ENCODE results near the gene SYNE4.
A peak's percentile ranks its signal among the peaks of the same experiment; 100 is the strongest.
"Not testable (repeated sequence)": the region's sequence is repeated elsewhere in the genome, so short reads cannot be mapped to it uniquely, and the experiment has no call there.

Gene SYNE4

GRCh38 chr19:35986111-35986510 lies 22.5 kb downstream of the SYNE4 start:
- Mint-ChIP-seq H3K27ac (no peak overlapping the region), H3K4me3 (no peak overlapping the region), H3K4me1 (peaks cover 9% of the 10 kb centered on the region), H3K9me3 (no peaks in the 10 kb centered on the region), H3K27me3 (peaks cover 60% of the 10 kb centered on the region)
- no peak for DNase-seq
- no peak for ATAC-seq

GRCh38 chr19:35983177-35983576 lies 25.4 kb downstream of the SYNE4 start:
- DNase-seq = no peak
- peaks cover 71% of the 10 kb centered on the region for H3K27me3 Mint-ChIP-seq
- H3K4me3 Mint-ChIP-seq = no peak overlapping the region
- no peak overlapping the region for H3K27ac Mint-ChIP-seq
- peaks cover 9% of the 10 kb centered on the region for H3K4me1 Mint-ChIP-seq
- no peaks in the 10 kb centered on the region for H3K9me3 Mint-ChIP-seq
- ATAC-seq = no peak

DNA sequence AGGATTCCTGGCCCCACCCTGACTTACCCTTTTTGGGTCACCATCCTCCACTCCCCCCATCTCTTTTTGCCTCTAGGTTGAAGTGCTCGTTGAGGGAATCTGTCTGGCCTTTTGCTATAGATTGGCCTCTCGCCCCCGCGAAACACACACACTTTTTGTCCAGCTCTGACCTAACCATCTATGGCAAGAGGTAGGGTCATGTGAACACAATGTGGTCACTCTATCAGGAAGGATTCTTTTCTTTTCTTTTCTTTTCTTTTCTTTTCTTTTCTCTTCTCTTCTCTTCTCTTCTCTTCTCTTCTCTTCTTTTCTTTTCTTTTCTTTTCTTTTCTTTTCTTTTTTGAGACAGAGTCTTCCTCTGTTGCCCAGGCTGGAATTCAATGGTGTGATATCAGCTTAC lies 27.6 kb downstream of the SYNE4 start:
- ATAC-seq, H3K9me3 Mint-ChIP-seq, H3K27ac Mint-ChIP-seq, DNase-seq, H3K4me3 Mint-ChIP-seq, H3K4me1 Mint-ChIP-seq: not testable (repeated sequence)
- peaks cover 62% of the 10 kb centered on the region for H3K27me3 Mint-ChIP-seq

DNA sequence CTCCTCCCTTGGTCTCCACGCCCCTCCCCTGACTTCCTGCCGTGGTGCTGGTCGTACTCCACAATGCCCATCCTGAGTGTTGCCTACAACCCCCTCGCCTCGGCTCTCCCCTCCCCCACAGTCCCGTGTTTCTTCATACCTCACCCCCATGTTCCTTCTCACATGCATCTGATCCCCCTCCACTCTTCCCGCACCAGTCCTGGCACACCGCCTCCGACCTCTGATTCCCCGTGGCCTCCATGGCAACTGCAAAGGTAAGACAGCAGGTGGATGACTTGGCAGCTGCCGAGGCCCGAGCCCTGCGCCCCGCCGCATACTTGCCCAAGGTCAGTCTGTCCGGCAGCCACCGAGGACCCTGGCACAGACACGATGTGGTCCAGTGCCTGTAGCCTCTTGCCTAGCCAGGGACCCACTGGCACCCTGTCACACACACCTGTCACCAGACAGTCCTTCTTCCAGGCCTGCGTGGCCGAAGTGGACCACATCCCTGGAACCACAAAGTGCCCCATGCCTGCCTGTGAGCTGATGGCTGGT lies 29.7 kb downstream of the SYNE4 start:
- DNase-seq (no peak), ATAC-seq (no peak)
- H3K27ac Mint-ChIP-seq = no peak overlapping the region
- H3K9me3 Mint-ChIP-seq = no peaks in the 10 kb centered on the region
- peaks cover 49% of the 10 kb centered on the region for H3K27me3 Mint-ChIP-seq
- peaks cover 5% of the 10 kb centered on the region for H3K4me1 Mint-ChIP-seq
- H3K4me3 Mint-ChIP-seq = no peak overlapping the region

DNA sequence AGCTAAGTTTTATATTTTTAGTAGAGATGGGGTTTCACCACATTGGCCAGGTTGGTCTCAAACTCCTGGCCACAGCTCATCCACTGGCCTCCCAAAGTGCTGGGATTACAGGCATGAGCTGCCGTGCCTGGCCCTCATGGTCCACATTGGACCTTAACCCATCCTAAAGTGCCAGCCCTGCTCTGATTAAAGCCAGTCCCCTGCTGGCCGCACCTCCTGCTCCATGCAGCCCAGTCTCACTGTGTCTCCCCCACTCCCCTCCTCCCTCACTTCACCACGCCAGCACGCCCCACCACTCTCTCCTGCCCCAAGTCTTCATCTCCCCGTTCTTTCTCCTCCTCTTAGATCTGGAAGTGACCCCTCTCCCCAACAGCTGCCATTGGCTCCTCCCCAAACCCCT lies 30.3 kb downstream of the SYNE4 start:
- no peaks in the 10 kb centered on the region for H3K9me3 Mint-ChIP-seq
- peaks cover 5% of the 10 kb centered on the region for H3K4me1 Mint-ChIP-seq
- ATAC-seq (no peak), DNase-seq (no peak)
- no peak overlapping the region for H3K27ac Mint-ChIP-seq
- peaks cover 43% of the 10 kb centered on the region for H3K27me3 Mint-ChIP-seq
- H3K4me3 Mint-ChIP-seq = no peak overlapping the region

GRCh38 chr19:35977446-35978222 lies 31.0 kb downstream of the SYNE4 start:
- Mint-ChIP-seq H3K27me3 (peaks cover 41% of the 10 kb centered on the region), H3K9me3 (no peaks in the 10 kb centered on the region), H3K4me3 (no peak overlapping the region), H3K27ac (no peak overlapping the region), H3K4me1 (peaks cover 5% of the 10 kb centered on the region)
- peak; percentile 43 to 53 for DNase-seq
- peak; percentile 89 for ATAC-seq

DNA sequence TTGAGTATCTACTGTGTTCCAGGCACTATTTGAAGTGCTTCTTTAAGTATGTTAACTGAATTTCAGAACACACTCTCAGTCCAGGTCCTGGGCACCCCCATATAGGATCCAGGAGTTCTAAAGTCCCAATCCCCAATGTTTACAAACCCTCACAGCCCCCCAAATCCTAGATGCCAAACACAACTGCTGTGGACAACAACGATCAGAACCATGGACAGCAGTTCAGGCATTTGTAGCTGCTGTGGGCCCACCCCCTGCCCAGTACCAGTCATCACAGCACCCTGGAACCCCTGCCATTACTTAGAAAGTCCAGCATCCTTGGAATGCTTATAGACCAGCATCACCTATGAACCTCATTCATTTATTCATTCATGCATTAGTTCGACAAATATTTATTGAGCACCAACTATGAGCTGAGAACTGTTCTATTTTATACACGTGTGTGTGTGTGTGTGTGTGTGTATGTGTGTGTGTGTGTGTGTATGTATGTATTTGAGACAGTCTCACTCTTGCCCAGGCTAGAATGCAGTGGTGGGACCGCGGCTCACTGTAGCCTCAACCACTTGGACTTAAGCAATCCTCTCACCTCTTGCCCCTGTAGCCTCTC lies 32.9 kb downstream of the SYNE4 start:
- H3K27ac Mint-ChIP-seq = no peak overlapping the region
- peaks cover 5% of the 10 kb centered on the region for H3K4me1 Mint-ChIP-seq
- ATAC-seq (no peak), DNase-seq (no peak)
- H3K4me3 Mint-ChIP-seq = no peak overlapping the region
- H3K9me3 Mint-ChIP-seq = no peaks in the 10 kb centered on the region
- H3K27me3 Mint-ChIP-seq = peaks cover 33% of the 10 kb centered on the region

- H3K4me1 Mint-ChIP-seq = peaks cover 12% of the 10 kb centered on the region
- DNase-seq (no peak), ATAC-seq (no peak)
- H3K27ac Mint-ChIP-seq = no peak overlapping the region
- no peaks in the 10 kb centered on the region for H3K9me3 Mint-ChIP-seq
- peaks cover 23% of the 10 kb centered on the region for H3K27me3 Mint-ChIP-seq
- H3K4me3 Mint-ChIP-seq = no peak overlapping the region
Measured at GRCh38 chr19:35973487-35973886, 35.1 kb downstream of the SYNE4 start.

DNA sequence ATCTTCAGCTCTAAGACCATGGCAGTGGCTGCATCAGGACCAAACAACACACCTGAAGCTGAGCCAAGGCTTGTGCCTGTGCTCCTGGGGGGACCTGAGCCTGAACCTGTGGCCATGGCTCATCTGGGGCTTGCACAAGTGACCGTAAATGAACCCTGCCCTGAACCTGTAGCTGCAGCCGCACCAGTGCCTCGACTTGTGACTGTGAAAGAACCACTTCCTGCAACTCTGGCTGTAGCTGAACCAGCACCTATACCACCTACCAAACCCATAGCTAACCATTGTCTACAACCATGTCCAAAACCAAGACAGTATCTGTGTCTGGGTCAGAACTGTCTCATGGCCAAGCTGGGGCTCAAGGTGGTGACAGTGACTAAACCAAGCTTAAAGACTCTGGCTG lies 41.8 kb downstream of the SYNE4 start:
- Mint-ChIP-seq H3K27ac (no peak overlapping the region), H3K27me3 (peaks cover 7% of the 10 kb centered on the region), H3K9me3 (no peaks in the 10 kb centered on the region), H3K4me3 (no peak overlapping the region), H3K4me1 (peaks cover 7% of the 10 kb centered on the region)
- DNase-seq (no peak), ATAC-seq (no peak)

DNA sequence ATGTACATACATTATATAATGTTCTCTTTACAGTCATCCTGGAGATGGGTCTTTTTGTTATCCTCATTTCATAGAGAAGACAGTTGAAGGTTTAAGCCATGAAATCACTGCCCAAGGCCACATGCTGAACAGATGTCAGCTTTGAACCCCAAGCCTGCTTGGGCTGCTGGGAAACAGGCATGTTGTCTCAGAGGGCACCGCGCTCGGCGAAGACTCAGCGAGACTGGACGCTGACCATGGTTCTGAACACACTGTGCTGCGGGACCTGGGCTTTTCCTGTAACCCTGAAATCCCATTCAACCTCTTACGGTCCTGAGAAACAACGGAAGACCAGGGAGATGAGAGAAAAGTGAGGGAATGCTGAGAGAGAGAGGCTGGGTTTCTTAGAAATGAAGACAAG lies 45.1 kb downstream of the SYNE4 start:
- Mint-ChIP-seq H3K9me3 (no peaks in the 10 kb centered on the region), H3K27me3 (peaks cover 20% of the 10 kb centered on the region), H3K4me1 (peaks cover 24% of the 10 kb centered on the region), H3K4me3 (no peak overlapping the region), H3K27ac (no peak overlapping the region)
- DNase-seq (no peak), ATAC-seq (no peak)

DNA sequence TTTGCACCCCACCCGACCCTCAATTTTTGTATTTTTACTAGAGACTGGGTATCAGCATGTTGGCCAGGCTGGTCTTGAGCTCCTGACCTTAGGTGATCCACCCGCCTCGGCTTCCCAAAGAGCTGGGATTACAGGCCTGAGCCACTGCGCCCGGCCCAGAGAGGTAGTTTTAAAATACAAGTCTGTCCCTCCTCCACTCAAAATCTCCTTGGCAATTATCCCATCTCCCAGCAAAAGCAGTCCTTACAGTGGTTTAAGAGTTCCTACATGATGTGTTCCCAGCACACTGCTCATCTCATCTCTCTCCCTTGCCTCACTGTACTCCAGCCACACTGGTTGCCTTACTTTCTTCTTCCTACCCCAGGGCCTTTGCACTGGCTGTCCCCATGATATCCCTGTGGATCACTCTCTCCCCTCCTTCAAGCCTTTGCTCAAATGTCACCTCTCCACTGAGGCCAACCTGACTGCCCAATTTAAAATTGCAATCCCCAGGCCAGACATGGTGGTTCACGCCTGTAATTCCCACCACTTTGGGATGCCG lies 48.1 kb downstream of the SYNE4 start:
- no peak overlapping the region for H3K27ac Mint-ChIP-seq
- ATAC-seq (no peak), DNase-seq (no peak)
- H3K27me3 Mint-ChIP-seq = peaks cover 14% of the 10 kb centered on the region
- peaks cover 38% of the 10 kb centered on the region for H3K4me1 Mint-ChIP-seq
- peak overlapping the region; percentile 20 to 45 for H3K4me3 Mint-ChIP-seq
- H3K9me3 Mint-ChIP-seq = peaks cover 0 to 5% of the 10 kb centered on the region in 2 donors

DNA sequence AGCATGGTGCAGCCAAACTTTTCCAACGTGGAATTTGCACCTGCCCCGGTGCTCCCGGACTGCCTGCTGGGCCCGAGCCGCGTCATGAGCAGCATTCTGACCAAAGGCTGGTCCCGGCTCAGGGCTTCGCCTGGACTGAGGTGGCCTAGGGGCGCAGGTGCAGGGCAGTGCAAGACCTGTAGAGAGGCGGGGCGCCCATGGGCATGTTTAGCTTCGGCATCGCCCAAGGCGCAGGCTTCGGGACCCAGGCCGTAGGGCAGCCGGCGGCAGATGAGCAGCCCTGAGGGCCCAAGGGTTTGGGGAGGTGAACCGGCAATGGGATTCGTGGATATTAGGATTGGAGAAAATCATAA lies 48.7 kb downstream of the SYNE4 start:
- peak overlapping the region; percentile 61 to 67 for H3K4me3 Mint-ChIP-seq
- H3K9me3 Mint-ChIP-seq = peaks cover 0 to 5% of the 10 kb centered on the region in 2 donors
- ATAC-seq (no peak), DNase-seq (no peak)
- peaks cover 14% of the 10 kb centered on the region for H3K27me3 Mint-ChIP-seq
- H3K27ac Mint-ChIP-seq = no peak overlapping the region
- H3K4me1 Mint-ChIP-seq = peaks cover 43% of the 10 kb centered on the region

- peaks cover 0 to 5% of the 10 kb centered on the region in 2 donors for H3K9me3 Mint-ChIP-seq
- H3K27me3 Mint-ChIP-seq = peaks cover 14% of the 10 kb centered on the region
- ATAC-seq = peak; percentile 93
- H3K4me1 Mint-ChIP-seq = peaks cover 47% of the 10 kb centered on the region
- peak overlapping the region; percentile 61 to 67 for H3K4me3 Mint-ChIP-seq
- peak; percentile 61 to 70 for DNase-seq
- H3K27ac Mint-ChIP-seq = no peak overlapping the region
Measured at GRCh38 chr19:35959040-35959967, 49.3 kb downstream of the SYNE4 start.

DNA sequence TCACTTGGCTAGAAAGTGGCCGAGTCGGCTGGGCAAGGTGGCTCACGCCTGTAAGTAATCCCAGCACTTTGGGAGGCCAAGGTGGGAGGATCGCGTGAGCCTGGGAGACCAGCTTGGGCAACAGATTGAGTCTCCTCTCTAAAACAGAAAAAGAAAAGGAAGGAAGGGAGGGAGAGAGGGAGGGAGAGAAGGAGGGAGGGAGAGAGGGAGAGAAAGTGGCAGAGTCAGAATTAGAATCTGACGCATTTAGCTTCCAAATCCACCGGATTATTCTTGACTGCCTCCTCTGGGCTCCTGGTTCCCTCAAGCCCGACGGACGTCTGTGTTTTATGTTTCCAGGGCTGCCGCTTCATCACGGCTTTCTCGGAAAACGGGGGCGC lies 50.0 kb downstream of the SYNE4 start:
- Mint-ChIP-seq H3K9me3 (peaks cover 0 to 5% of the 10 kb centered on the region in 2 donors), H3K4me1 (peaks cover 53% of the 10 kb centered on the region), H3K27me3 (peaks cover 14% of the 10 kb centered on the region), H3K4me3 (peak overlapping the region; percentile 70 to 73), H3K27ac (no peak overlapping the region)
- no peak for ATAC-seq
- DNase-seq = no peak

DNA sequence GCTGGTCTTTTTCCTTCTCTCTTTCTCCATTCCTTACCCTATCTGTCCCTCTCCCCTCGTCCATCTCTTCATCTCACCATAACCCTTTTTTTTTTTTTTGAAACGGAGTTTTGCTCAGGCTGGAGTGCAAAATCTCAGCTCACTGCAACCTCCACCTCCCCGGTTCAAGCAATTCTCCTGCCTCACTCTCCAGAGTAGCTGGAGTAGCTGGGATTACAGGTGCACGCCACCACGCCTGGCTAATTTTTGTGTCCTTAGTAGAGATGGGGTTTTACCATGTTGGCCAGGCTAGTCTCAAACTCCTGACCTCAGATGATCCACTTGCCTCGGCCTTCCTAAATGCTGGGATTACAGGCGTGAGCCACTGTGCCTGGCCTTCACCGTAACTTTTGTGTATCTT lies 51.2 kb downstream of the SYNE4 start:
- ATAC-seq, H3K9me3 Mint-ChIP-seq, H3K27ac Mint-ChIP-seq, H3K4me3 Mint-ChIP-seq, DNase-seq: not testable (repeated sequence)
- Mint-ChIP-seq H3K4me1 (peaks cover 66% of the 10 kb centered on the region), H3K27me3 (peaks cover 14% of the 10 kb centered on the region)

All from stimulated activated naive CD8-positive, alpha-beta T cell treated with anti-CD3 and anti-CD28 coated beads, Interleukin-15, amount 100 ng/mL, for 72 hours (primary cell).